Left renal pelvis (tissue), 4 donors: Measurements from ENCODE around the gene HUNK. TPM values are rescaled to one million over a fixed set of nuclear protein-coding genes. Genes with fewer than 3 reads are reported as not detected.
"Not testable (repeated sequence)": the region's sequence is repeated elsewhere in the genome, so short reads cannot be mapped to it uniquely, and the experiment has no call there.

Experiments used
- DNase-seq, 4 donors: peaks; one replicate each; pipeline ENCODE4 v3.0.0-alpha.2; 2013; ENCODE audit warnings: low read depth in 4 of 4, low spot score in 3 of 4
- polyA plus RNA-seq, 4 donors: library from polyadenylated mRNA; unstranded; fragments of 120-200 nt; gene quantifications; one replicate each; pipeline ENCODE4 v1.2.1, GENCODE V29; 2013; ENCODE audit not compliant: insufficient read length in 4 of 4

Gene HUNK
- polyA plus RNA-seq, 4 donors: 12.9 to 20.3 (median 15.2) TPM

DNA sequence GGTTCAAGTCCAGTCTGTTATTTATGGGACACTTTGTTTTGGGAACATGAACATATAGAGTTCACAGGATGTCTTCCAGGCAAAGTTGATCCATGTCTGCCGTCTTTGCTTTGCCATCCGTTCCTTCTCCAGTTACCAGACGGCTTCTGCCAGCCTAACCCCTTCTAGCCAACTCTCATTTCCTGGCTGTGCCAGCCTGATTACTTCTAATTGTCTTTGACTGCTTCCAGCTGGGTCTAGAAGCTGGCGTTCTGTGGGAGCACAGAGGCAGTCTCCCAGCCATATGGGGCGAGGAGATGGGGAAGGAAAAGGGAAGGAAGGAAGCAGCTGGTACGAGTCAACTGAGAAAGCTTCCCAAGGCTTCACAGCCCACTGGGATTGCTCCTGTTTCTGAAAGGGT, 3.1 kb upstream of the HUNK start:
- DNase-seq: no peak

DNA sequence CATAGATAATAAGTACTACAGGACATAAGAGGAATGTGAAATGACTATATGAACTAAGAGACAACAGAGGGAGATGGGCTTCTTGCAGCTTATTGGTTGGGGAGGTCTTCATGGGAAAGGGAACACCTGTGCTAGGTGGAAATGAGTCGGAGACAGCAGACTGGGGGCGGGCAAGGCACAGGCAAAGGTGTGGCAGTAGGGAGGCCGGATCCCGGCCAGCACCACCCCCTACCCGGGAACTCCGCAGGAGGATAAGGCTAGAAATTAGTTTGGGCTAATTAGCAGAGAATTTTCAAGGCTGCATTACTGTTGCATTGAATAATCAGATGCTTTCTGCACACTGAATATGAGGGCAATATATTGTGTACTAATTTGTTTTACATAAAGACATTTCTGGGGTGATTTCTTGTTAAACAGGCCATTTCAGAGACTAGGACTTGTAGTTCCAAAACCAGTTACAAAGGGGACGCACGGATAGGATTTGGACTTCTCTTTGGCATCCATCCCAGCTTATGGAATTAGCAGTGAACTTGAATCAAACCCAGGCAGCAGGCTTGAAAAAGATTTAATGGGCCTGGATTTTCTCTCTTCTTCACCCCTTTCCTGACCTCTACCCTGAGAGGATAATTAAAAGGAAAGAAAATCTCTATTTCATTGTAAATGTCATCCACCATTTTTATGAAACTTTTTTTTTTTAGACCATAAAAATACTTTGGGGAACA, 2.2 kb upstream of the HUNK start:
- no peak for DNase-seq

DNA sequence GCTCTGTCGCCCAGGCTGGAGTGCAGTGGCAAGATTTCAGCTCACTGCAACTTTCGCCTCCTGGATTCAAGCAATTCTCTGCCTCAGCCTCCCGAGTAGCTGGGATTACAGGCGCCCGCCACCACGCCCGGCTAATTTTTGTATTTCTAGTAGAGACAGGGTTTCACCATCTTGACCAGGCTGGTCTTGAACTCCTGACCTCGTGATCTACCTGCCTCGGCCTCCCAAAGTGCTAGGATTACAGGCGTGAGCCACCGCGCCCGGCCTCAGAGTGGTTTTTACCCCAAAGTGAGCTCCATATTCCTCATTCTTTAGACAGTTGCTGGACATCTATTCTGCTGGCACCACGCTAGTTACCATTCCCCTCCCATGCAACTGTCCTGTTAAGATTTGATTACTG, 1.4 kb upstream of the HUNK start:
- not testable (repeated sequence) for DNase-seq

DNA sequence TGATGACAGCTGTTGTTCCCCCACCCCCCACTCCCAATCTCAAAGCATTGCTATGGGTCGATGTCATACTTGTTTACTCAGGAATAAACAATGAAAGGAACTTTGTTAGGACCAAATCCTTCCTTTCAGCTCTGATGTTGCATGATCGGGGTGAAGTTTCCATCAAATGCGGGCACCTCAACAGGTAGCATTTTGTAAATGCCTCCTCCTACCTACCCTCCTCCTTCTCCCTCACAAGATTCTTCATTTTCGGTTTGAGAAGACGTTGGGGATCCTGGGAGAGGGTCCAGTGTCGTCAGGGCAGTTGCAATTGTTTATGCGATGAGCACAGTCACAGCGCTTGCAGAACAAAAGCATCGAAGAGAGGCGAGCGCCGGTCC, 758 bp upstream of the HUNK start:
- DNase-seq: no peak

DNA sequence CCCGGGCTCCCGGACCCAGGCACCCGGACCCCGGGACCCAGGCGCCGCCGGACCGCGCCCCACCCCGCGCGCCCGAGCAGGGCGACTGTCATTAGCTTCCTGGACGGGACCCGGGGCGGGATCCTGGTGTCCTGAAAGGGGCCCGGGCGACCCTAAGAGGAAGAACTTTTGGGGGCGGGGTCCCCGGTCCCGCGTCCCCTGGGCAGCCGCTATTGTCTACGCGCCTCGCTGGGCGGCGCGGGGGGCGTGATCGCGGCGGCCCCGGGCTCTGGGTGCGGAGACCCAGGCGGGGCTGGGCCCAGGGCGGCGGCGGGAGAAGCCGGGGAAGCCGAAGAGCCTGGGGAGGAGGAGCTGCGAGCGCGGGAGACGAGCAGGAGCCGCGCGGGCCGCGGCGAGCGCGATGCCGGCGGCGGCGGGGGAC, 465 bp downstream of the HUNK start:
- no peak for DNase-seq

GRCh38 chr21:31873696-31874599, 1.1 kb downstream of the HUNK start:
- DNase-seq: no peak

DNA sequence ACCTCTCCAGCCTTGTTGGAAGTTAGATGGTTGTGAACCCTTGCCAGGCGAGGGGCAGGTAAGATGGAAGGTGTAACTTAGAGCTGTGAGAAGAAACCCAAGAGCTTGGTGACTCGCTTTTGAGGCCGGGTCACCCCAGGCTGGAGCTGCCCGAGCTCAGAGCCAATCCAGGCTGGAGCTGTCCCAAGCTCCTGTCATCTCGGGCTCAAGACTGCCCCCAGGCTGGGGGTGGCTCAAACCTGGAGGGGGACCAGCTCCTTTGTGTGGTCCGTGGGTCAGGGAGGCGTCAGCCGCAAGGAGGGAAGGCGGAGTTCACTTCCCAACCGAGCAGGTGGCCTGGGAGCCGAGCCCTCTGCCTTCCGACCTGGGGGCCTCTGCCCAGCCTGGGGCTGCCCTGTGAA, 2.0 kb downstream of the HUNK start:
- no peak for DNase-seq

DNA sequence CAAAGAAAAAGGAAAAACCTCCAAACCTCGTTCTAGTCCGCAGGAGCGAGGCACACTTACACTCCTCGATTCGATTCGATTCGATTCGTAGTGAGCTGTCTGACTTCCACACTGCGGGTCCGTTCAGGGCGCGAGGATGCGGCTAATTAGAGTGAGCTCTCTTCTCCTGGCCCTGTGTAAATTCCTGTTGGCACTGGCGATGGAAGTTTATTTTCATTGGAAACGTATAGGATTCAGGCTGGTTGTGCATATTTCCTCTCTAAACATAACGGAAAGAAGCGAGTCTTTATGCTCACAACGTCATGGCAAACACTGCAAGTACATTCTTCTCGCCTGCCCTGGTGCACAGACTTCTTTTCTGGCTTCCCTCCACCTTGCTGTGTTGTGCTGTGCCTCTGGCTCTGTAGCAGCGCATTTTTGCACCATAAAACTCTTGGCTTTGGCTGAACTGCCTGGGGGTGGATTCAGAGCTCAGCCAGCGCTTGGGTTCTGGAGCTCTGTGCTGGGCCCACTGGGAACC, 2.7 kb downstream of the HUNK start:
- DNase-seq: no peak

GRCh38 chr21:31877463-31877957, 4.7 kb downstream of the HUNK start:
- no peak for DNase-seq

DNA sequence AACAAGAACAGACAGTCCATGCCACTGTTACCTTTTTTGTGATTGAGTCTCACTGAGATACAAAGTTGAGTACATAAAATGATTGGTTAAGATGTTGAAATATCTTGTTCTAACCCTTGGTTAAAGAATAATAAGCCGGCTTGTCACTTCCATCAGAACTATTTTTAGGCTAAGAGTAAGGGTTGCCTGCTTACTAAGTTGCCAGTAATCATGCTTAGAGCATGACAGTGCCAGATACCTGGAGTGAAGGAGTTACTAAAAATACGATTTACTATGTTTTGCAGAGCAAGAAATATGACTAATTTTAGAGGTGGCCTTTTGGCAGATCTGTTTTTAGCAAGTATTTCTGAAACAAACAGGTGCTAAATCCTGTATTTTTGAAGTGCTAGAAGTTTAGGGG, 6.0 kb downstream of the HUNK start:
- DNase-seq: no peak

DNA sequence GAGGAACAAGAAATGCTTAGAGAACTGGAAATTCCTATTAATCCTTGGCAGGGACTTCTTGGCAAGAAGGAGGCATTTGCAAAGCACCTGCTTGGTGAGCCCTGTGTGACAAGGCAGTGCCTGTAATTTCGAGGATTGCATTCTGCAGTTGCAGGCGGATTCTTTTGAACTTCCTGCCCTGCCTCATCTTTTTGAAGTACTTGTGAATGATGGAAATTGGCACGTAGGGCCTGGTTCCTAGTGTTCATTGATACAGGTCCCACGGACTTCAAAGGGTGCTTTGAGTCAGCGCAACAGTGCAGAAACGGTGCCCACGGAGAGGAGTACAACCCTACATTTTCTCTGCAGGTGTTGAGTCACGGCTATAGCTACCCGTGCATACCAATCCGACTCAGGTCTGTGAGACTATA, 6.4 kb downstream of the HUNK start:
- DNase-seq: no peak

DNA sequence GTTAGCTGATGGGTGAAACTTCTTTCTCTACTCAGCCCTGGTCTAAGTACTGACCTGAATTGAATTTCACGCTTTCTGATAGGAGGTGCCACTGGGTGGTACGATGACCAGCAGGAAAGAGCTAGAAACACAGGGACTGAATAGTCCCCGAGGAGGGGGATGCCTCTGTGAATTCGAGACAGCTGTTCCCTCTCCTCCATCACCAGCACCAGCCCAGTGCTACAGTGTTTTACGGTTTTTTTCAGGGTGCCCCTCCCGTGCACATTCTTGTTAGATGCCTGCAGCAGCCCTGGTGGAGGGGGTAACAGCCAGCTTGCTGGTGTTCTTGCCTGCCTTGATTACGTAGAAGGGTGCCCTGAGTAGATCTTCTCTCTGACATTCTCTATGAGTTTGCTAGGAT, 7.1 kb downstream of the HUNK start:
- no peak for DNase-seq

DNA sequence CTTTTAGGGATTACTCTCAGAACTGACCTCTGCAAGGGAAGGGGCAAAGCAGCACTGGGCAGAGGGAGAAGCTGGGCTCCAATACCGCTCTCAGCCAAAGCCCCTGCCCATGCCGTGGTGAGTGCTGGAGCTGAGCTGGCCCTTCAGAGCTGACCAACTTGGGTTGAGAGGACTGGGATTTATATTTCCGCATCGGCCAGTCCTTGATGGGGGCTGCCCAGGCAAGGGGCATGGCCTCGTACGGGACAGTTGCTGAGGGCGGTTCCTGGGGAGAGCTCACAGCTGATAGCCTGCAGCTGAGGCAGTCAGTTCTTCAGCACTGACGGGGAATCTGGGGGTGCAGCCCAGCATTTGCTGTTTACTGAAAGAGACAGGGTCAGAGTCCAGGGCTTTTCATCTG, 8.0 kb downstream of the HUNK start:
- DNase-seq: no peak

GRCh38 chr21:31882711-31883110, 9.9 kb downstream of the HUNK start:
- DNase-seq: no peak

GRCh38 chr21:31885146-31885545, 12.3 kb downstream of the HUNK start:
- DNase-seq: no peak

DNA sequence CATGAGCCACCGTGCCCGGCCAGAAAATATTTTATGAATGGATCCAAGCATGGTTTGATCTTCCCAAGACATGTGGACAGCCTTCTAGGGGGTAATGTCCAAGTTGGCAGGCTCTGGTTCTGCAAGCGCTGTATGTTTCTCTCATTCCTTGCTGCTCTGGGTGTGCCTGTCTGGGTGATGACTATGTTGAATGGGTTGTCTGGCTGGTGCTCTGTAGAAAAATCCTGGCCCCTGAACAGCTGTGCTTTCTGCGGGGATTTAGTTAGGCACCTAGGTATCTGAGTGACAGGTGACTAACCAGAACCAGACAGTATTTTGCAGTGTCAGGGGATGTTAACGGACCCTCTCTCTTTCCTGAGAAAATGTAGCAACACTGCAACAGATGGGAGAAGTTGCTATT, 14.1 kb downstream of the HUNK start:
- DNase-seq: no peak

GRCh38 chr21:31887391-31887841, 14.6 kb downstream of the HUNK start:
- DNase-seq: no peak

GRCh38 chr21:31888936-31889371, 16.1 kb downstream of the HUNK start:
- DNase-seq: no peak

- no peak for DNase-seq
These were observed 16.6 kb downstream of the HUNK start for GRCh38 chr21:31889460-31889859.

GRCh38 chr21:31892686-31893085, 19.9 kb downstream of the HUNK start:
- DNase-seq: no peak

GRCh38 chr21:31893851-31894415, 21.1 kb downstream of the HUNK start:
- DNase-seq: no peak
